IPS DF 19.7 (cell line): ENCODE data around the gene DRC3.
"Not testable (repeated sequence)": the region's sequence is repeated elsewhere in the genome, so short reads cannot be mapped to it uniquely, and the experiment has no call there.

Source experiments
- DNase-seq: peaks from one replicate; pipeline ENCODE4 v3.0.0-alpha.2; 2013; ENCODE audit warnings: low read depth, low spot score

DRC3 gene

DNA sequence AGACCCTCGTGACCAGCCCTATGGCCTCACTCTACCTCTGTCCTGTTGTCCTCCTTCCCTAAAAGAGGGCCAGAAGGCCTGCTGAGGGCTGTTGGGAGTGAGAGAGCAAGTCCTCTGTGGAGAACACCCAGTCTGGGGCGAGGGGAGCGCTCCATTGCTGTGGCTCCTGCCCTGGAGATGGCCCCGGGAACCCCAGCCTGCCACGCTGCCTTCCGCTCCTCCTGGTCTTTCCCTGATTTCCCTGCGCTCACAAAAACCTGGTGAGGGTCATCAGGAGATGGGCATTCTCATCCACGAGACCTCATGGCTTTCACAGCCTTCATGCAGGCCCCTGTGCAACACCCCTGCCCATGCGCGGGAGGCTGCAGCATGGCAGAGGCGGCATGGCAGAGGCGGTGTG, 21.2 kb downstream of the DRC3 start:
- DNase-seq: no peak

DNA sequence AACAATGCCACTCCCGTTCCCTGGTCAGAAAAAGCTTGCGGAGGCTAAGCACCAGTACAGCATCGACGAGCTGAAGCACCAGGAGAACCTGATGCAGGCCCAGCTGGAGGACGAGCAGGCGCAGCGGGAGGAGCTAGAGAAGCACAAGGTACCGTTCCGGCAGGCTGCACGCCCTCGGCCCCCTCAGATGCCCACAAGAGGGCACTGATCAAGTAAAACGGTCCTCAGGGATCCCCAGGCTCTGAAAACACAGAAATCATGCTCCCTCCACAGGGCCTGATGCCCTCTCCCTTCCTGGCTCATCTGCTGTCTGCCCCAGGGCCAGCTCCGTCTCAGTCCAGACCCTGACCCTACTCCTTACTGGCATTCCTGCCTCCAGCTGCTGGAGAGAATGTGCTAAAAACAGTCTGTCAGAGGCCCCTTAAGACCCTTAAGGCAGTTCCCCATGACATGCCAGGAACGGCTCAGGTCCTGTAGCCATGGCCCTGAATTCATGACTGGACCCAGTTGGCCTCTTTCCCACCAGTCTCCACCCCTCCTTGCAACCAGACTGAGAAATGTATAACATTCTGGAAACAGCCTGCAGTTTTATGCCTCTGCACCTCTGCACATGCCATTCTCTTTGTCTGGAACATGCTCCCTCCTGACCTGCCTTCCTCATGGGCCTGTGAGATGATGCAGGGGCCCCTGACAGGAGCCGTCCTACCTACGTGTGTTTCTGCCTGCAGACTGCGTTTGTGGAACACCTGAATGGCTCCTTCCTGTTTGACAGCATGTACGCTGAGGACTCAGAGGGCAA, 21.8 kb downstream of the DRC3 start:
- peak; percentile 45 for DNase-seq

DNA sequence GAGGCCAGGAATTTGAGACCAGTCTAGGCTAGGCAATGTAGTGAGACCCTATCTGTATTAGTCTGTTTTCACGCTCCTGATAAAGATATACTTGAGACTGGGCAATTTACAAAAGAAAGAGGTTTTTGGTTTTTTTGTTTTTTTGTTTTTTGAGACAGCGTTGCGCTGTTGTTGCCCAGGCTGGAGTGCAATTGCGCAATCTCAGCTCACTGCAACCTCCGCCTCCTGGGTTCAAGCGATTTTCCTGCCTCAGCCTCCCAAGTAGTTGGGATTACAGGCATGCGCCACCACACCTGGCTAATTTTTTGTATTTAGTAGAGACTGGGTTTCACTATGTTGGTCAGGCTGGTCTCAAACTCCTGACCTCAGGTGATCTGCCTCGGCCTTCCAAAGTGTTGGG, 23.2 kb downstream of the DRC3 start:
- DNase-seq: not testable (repeated sequence)

DNA sequence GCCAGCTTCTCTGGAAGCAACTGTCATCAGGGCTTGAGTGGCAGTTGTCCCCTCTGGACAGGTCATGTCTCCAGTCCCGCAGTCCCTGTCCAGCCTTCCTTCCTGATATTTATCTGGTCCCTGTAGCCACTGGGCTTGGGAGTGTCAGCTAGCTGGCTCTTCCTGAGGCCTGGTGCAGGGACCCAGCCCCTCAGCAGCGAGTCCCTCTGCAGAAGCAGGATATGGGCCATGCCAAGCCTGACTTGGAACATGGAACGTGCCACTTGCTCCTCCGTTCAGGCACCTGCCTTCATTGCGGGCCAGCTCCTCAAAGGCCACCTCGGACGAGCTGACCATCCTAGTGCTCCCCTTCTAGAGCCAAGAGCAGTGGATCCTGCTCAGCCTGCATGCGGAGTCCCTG, 26.3 kb downstream of the DRC3 start:
- no peak for DNase-seq

DNA sequence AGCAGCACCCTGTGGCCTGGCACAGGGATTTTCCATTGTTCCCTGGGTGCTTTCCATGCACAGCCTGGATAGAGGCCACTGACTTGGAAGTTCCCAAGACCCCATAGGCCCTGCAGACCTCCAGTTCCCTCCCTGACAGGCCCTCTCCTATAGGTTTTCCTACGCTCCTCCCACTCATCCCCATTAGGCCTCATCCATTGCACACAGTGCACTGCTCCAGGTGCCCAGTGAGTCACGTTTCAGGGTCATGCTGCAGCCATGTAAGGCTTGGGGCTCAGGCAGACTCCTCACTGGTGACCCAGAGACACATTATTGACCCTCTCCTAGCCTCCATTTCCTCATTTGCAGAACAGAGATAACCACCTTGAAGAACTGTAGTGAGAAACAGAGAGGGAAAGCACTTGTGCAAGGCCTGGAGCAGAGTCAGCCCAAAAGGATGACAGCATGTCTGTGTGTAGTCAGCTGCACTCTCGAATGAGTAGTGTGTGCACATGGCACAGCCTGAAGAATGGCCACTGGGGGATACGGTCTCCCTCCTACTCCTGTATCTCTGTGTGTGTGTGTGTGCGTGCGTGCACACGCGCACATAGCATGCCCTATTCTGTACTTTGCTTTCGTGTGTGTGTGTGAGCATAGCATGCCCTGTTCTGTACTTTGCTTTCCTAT, 26.8 kb downstream of the DRC3 start:
- DNase-seq: no peak

DNA sequence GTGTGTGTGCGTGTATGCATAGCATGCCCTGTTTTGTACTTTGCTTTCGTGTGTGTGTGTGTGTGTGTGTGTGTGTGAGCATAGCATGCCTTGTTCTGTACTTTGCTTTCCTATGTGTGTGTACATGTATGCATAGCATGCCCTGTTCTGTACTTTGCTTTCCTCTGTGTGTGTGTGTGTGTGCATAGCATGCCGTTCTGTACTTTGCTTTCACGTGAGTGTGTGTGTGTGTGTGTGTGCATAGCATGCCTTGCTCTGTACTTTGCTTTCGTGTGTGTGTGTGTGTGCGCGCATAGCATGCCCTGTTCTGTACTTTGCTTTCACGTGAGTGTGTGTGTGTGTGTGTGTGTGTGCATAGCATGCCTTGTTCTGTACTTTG, 27.4 kb downstream of the DRC3 start:
- DNase-seq: no peak

DNA sequence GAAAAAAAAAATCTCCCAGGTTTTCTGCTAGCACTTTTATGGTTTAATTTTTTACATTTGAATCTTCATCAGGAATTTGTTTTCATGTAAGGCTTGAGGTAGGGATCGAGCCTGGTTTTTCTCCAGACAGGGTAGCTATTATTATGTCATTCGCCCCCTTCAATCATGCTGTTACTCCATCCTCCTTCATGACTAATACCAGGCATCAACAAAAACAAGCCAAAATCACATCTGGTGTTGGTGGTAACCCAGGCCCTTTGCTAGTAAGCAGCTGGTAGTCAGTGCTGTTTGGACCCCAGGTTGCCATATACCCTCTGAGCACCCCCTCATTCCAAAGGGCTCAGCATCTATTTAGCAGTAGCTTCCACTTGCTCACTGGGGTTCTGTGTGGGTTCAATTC, 29.5 kb downstream of the DRC3 start:
- no peak for DNase-seq

- no peak for DNase-seq
These were observed 31.7 kb downstream of the DRC3 start for GRCh38 chr17:18004345-18004744.

DNA sequence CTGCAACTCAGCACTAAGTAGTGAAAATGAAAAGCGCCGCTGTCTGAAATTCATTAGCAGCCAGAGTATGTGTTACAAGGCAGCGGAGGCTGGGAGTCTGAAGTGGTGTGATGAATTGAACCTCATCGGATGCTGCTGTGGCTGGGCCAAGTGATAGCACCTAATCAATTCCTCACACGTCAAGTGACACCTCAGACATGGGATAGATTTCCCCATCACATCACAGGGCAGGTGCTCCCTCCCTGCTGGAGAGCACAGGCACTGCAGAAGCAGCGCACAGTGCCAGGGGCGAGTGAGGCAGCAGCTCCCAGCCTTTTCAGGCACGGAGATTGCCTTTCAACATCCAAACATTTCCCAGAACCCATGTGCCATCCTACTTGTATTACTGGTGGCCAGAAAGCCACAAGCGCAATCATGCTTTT, 32.2 kb downstream of the DRC3 start:
- DNase-seq: peak; percentile 30

DNA sequence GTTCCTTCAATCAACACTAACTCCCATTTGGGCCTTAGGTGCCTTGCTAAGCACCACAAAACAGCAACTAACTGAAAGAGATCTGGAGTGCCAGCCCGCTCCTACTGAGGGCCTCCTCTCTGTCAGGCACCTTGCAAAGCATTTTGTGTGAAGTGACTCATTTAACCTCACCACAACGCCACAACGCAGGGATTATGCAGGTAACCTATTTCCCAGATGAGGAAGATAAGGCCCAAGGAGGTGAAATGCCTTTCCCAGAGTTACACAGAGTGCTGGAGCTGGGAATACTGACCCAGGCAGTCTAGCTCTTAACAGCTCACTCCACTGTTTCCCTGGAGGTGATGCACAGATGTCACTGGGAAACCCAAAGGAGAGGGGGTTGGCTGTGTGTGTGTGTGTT, 32.8 kb downstream of the DRC3 start:
- no peak for DNase-seq

DNA sequence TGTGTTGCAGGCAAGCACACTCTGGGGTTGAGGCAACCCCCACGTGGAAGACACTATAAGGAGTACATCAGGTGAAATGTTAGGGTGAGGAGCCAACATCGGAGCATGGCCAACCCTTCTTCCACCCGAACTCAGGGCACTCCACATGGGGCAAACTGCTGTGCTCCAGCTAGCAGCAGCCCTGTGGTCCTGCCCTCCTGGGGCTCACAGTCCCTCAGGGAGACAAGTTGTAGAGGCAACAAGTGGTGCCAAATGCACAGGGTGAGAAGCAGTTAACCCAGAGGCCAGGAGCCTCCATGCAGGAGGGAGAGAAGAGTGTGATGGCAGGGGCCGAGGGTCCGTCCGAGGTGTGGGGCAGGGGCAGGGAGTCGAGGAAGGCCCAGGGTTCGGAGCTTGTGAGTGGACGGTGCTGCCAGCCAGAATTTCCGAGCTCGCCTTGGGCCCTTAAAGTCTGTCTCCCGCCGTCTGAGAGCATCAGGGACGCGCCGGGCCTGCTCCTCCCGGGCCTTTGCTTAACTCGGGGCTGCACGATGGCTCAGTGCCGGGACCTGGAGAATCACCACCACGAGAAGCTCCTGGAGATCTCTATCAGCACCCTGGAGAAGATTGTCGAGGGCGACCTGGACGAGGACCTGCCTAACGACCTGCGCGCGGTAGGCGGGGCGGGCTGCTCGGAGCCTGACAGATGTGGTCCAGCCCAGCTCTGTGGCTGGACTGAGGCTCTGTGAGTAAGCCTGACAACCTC, 34.0 kb downstream of the DRC3 start:
- no peak for DNase-seq

- DNase-seq: no peak
These were observed 36.0 kb downstream of the DRC3 start for GRCh38 chr17:18008496-18009268.

DNA sequence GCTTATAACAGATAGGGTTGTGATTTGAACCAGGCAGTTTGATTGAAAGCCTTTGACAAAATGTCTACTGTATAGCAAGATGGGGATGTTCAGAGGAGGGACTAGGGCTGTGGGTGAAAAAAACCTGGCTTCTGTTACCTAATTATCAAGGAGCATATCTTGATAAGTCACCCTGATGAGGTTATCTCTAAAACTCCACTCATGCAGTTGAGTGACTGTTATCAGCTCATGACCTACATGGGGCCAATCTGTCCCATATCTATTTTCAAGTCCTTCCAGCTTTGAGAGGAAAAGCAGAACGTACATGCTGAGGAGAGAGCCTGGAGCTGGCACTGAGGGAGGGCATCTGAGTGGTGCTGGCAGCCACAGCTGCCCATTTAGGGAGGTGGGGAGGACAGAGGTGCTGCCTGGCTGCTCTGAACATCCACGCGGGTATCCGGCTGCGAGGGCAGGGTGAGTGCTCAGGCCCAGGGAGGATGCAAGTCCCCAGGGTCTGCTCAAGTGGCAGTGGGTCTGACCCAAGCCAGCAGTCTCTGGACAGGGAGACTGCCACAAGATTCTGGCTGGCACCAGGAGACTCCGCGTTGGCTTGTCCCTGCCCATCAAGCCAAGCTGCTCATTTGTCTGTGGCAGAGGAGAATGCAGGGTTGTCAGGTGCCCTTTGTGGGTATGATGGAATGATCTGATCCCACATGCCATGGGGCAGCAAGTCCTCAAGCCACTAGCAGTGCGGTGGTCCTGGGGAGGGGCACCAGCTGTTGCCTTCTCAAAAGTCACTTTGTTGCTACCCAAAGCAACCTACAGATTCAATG, 37.2 kb downstream of the DRC3 start:
- DNase-seq: no peak

GRCh38 chr17:18011286-18011685, 38.6 kb downstream of the DRC3 start:
- DNase-seq: no peak

DNA sequence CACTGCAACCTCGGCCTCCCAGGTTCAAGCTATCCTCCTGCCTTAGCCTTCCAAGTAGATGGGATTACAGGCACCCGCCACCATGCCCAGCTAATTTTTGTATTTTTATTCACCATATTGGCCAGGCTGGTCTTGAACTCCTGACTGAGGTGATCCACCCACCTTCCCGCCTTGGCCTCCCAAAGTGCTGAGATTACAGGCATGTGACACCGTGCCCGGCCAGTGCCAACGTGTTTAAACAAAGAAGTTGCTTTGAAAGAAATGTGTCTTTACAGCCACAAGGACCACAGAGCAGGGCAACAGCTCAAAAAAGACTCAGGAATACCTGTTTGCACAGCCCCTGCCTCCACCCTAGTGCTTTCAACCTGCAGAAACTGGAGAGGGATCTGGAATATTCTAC, 41.3 kb downstream of the DRC3 start:
- DNase-seq: no peak

GRCh38 chr17:18015593-18015992, 42.9 kb downstream of the DRC3 start:
- DNase-seq: no peak

DNA sequence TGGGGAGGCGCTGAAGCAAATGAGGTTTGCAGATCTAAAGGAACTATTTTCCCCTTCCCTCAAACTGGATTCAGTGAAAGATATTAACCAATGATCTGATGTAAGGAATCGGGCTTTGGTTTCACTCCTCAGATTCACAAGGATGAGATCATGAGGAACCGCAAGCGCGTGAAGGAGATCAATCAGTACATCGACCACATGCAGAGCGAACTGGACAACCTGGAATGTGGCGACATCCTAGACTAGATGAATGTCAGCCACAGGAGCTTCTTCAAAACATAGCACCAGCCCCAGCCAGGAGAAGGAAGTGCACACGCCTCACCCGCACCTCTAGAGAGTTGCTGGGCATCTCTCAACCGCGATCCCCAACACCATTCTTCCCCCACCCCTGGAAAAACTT, 43.8 kb downstream of the DRC3 start:
- DNase-seq: no peak

GRCh38 chr17:18017958-18018357, 45.3 kb downstream of the DRC3 start:
- DNase-seq: no peak

DNA sequence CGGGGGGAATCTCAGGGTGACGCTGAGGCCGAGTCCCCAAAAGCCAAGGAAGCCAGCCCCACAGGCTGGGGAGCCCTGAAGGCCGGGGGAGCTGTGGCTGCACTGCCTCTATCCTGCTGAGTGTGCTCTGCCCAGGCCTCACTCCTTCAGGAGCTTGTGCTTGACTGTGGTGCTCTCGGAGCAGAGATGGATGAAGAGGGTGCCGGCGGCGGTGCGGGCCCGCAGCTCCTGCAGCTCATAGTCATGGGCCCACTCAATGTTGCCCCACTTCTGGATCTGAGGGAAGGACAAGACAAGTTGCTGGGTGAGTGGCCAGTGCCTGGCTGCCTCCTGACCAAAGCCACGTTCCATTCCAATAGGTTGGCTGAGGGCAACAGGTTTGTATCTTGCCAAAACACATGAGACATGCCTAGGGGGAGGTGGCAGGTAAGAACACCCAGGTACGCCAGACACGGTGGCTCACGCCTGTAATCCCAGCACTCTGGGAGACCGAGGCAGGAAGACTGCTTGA, 45.8 kb downstream of the DRC3 start:
- no peak for DNase-seq

- DNase-seq: no peak
These were observed 47.1 kb downstream of the DRC3 start for GRCh38 chr17:18019838-18020154.

- no peak for DNase-seq
These were observed 48.3 kb downstream of the DRC3 start for GRCh38 chr17:18020971-18021370.
